Neural progenitor cell (in vitro differentiated cells): Measurements from ENCODE around the gene LRRTM4.

Experiments
- EZH2 ChIP-seq: fragments of 200-600 bp; sonication (generic); IDR thresholded peaks from 2 replicates; pipeline ENCODE4 v1.6.1; 2017; ENCODE audit warnings: antibody characterized with exemption, mild to moderate bottlenecking, moderate library complexity
- EZH2phosphoT487 ChIP-seq: fragments of 200-600 bp; sonication (generic); IDR thresholded peaks from 2 replicates; pipeline ENCODE4 v1.6.1; 2017; ENCODE audit warnings: antibody characterized with exemption
- TF ChIP-seq, protein P1 (sequence below): fragments of 200-600 bp; sonication (generic); IDR thresholded peaks from 2 replicates; pipeline ENCODE4 v1.5.1; 2017; ENCODE audit warnings: antibody characterized with exemption, mild to moderate bottlenecking

GRCh38 chr2:77301441-77301840, 220.7 kb downstream of the LRRTM4 start:
- TF ChIP-seq EZH2 = no peak
- TF ChIP-seq, protein P1, sequence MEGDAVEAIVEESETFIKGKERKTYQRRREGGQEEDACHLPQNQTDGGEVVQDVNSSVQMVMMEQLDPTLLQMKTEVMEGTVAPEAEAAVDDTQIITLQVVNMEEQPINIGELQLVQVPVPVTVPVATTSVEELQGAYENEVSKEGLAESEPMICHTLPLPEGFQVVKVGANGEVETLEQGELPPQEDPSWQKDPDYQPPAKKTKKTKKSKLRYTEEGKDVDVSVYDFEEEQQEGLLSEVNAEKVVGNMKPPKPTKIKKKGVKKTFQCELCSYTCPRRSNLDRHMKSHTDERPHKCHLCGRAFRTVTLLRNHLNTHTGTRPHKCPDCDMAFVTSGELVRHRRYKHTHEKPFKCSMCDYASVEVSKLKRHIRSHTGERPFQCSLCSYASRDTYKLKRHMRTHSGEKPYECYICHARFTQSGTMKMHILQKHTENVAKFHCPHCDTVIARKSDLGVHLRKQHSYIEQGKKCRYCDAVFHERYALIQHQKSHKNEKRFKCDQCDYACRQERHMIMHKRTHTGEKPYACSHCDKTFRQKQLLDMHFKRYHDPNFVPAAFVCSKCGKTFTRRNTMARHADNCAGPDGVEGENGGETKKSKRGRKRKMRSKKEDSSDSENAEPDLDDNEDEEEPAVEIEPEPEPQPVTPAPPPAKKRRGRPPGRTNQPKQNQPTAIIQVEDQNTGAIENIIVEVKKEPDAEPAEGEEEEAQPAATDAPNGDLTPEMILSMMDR = no peak
- no peak for TF ChIP-seq EZH2phosphoT487
